Measurements from ENCODE around the gene DPF3. TPM values are rescaled to one million over a fixed set of nuclear protein-coding genes. Genes with fewer than 3 reads are reported as not detected.

DPF3 gene
- polyA plus RNA-seq, 1 donor = 3.5 TPM

- Histone ChIP-seq H3K4me3 (ENCODE audit: low read length) (no peak overlapping the region), H3K27ac (ENCODE audit: low read length) (no peak overlapping the region), H3K9me3 (ENCODE audit: control insufficient read depth, low read depth, low read length) (no peaks in the 10 kb centered on the region), H3K27me3 (ENCODE audit: control insufficient read depth, insufficient read depth, low read length) (peaks cover 9% of the 10 kb centered on the region), H3K36me3 (ENCODE audit: control insufficient read depth, insufficient read depth, low read length) (no peaks in the 10 kb centered on the region), H3K4me1 (ENCODE audit: control insufficient read depth, insufficient read depth, low read length) (no peaks in the 10 kb centered on the region)
- DNase-seq = no peak
- no CpG with 5 or more reads among the region's 4 CpGs for WGBS (ENCODE audit: insufficient coverage, low lambda C conversion rate)
Measured at GRCh38 chr14:72677664-72678063, 216.2 kb downstream of the DPF3 start.

- Histone ChIP-seq H3K9me3 (ENCODE audit: control insufficient read depth, low read depth, low read length) (no peaks in the 10 kb centered on the region), H3K4me3 (ENCODE audit: low read length) (no peak overlapping the region), H3K27ac (ENCODE audit: low read length) (no peak overlapping the region), H3K4me1 (ENCODE audit: control insufficient read depth, insufficient read depth, low read length) (no peaks in the 10 kb centered on the region), H3K27me3 (ENCODE audit: control insufficient read depth, insufficient read depth, low read length) (peaks cover 9% of the 10 kb centered on the region), H3K36me3 (ENCODE audit: control insufficient read depth, insufficient read depth, low read length) (no peaks in the 10 kb centered on the region)
- DNase-seq = no peak
- 100% methylated on average over 1 of the region's 3 CpGs for WGBS (ENCODE audit: insufficient coverage, low lambda C conversion rate)
Measured at GRCh38 chr14:72675126-72675525, 218.8 kb downstream of the DPF3 start.

DNA sequence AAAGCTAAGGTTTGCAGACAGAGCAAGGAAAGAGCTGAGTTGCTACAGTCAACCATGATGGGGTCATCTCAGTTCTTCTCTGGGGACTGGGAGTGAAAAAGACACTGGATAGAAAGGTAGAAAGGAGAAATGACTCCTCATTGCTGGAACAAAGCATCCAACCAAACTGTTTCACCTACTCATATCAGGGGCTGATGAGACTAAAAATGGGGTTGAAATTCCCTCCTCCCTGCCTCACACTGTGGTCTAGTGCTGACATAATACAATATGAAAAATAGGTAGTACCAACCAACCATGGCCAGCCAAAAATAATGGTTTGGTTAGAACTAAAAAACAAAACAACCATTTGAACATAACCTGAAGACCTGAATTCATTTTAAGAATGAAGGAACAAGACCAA lies 220.7 kb downstream of the DPF3 start:
- no peaks in the 10 kb centered on the region for H3K9me3 ChIP-seq (ENCODE audit: control insufficient read depth, low read depth, low read length)
- no peak overlapping the region for H3K27ac ChIP-seq (ENCODE audit: low read length)
- no peak overlapping the region for H3K4me3 ChIP-seq (ENCODE audit: low read length)
- H3K27me3 ChIP-seq (ENCODE audit: control insufficient read depth, insufficient read depth, low read length) = no peaks in the 10 kb centered on the region
- no peak for DNase-seq
- H3K36me3 ChIP-seq (ENCODE audit: control insufficient read depth, insufficient read depth, low read length) = no peaks in the 10 kb centered on the region
- H3K4me1 ChIP-seq (ENCODE audit: control insufficient read depth, insufficient read depth, low read length) = no peaks in the 10 kb centered on the region

- H3K9me3 ChIP-seq (ENCODE audit: control insufficient read depth, low read depth, low read length) = no peaks in the 10 kb centered on the region
- H3K36me3 ChIP-seq (ENCODE audit: control insufficient read depth, insufficient read depth, low read length) = no peaks in the 10 kb centered on the region
- H3K4me1 ChIP-seq (ENCODE audit: control insufficient read depth, insufficient read depth, low read length) = no peaks in the 10 kb centered on the region
- H3K4me3 ChIP-seq (ENCODE audit: low read length) = no peak overlapping the region
- no peak for DNase-seq
- no peak overlapping the region for H3K27ac ChIP-seq (ENCODE audit: low read length)
- H3K27me3 ChIP-seq (ENCODE audit: control insufficient read depth, insufficient read depth, low read length) = no peaks in the 10 kb centered on the region
- WGBS (ENCODE audit: insufficient coverage, low lambda C conversion rate) = no CpG with 5 or more reads among the region's 1 CpG
Measured at GRCh38 chr14:72666610-72667009, 227.3 kb downstream of the DPF3 start.

DNA sequence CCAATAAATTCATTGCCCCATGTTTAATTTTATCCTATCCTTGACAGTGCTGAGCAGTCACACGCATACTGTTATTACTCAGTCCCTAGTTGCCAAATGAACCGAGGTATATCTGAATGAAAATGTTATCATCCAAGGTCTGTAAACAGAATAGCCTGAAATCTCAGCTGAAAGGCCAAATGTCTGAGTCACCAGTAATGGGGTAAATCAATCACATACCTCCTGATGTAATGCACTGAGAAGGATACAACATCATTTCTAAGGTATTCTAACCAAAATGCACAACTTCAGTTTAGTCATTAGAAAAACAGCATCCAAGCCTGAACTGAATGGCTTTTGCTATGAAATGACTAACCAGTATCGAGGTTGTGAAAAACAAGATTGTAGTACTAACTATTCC lies 228.6 kb downstream of the DPF3 start:
- no peaks in the 10 kb centered on the region for H3K36me3 ChIP-seq (ENCODE audit: control insufficient read depth, insufficient read depth, low read length)
- DNase-seq = no peak
- H3K9me3 ChIP-seq (ENCODE audit: control insufficient read depth, low read depth, low read length) = no peaks in the 10 kb centered on the region
- 50% methylated on average over 2 of the region's 3 CpGs for WGBS (ENCODE audit: insufficient coverage, low lambda C conversion rate)
- H3K27ac ChIP-seq (ENCODE audit: low read length) = no peak overlapping the region
- no peaks in the 10 kb centered on the region for H3K27me3 ChIP-seq (ENCODE audit: control insufficient read depth, insufficient read depth, low read length)
- H3K4me1 ChIP-seq (ENCODE audit: control insufficient read depth, insufficient read depth, low read length) = no peaks in the 10 kb centered on the region
- H3K4me3 ChIP-seq (ENCODE audit: low read length) = no peak overlapping the region

DNA sequence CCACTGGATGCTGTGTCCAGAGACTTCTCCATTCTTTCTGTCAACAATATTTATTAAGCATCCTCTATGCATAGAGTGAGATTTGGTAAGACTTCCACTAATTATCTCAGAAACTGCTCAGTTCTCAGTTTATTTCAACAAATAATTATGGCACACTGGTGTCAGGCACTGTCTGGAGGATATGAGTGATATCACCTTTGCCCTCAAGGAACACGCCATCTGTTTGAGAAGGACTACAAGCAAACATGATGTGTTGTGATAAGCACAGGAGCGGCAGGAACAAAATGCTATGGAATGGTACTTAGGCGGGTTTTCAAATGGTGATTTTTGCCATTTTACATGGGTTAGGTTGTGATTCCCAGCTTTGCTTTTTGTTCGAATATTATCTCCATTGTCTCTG lies 229.2 kb downstream of the DPF3 start:
- Histone ChIP-seq H3K4me1 (ENCODE audit: control insufficient read depth, insufficient read depth, low read length) (no peaks in the 10 kb centered on the region), H3K27ac (ENCODE audit: low read length) (no peak overlapping the region), H3K36me3 (ENCODE audit: control insufficient read depth, insufficient read depth, low read length) (no peaks in the 10 kb centered on the region), H3K9me3 (ENCODE audit: control insufficient read depth, low read depth, low read length) (no peaks in the 10 kb centered on the region), H3K27me3 (ENCODE audit: control insufficient read depth, insufficient read depth, low read length) (no peaks in the 10 kb centered on the region), H3K4me3 (ENCODE audit: low read length) (no peak overlapping the region)
- no peak for DNase-seq
- no CpG with 5 or more reads among the region's 4 CpGs for WGBS (ENCODE audit: insufficient coverage, low lambda C conversion rate)

DNA sequence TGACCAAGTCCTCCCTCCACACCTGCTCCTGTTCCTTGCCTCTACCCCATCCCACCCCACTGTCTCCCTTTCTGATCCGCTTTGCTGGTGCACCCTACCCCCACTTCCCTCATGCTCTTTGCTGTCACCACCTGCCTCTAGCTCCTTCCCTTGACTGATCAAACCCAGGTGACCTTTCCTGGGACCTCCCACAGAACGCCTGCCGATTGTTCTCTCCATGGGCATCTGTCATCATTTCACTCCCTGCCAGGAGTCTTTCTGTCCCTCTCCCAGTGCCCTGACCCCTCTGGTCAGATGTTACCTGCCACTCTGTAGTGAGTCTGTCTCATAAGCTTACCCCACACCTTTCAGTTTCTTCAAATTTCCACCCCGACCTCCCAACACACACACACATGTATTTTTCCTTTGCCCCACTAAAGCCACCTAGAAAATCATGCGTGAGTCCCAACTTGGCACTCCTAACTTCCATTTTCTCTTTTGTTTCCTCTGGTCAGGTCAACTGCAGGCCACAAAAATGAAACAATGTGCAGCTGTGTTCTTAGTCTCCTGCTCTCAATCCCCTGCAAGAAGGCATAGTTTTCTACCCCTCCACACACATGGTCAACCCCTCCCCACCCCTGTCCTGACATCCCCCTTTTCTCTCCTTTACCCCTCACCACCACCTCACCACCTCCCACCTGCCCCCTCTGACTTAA lies 229.8 kb downstream of the DPF3 start:
- Histone ChIP-seq H3K27ac (ENCODE audit: low read length) (no peak overlapping the region), H3K36me3 (ENCODE audit: control insufficient read depth, insufficient read depth, low read length) (no peaks in the 10 kb centered on the region), H3K27me3 (ENCODE audit: control insufficient read depth, insufficient read depth, low read length) (no peaks in the 10 kb centered on the region), H3K4me1 (ENCODE audit: control insufficient read depth, insufficient read depth, low read length) (no peaks in the 10 kb centered on the region), H3K9me3 (ENCODE audit: control insufficient read depth, low read depth, low read length) (no peaks in the 10 kb centered on the region), H3K4me3 (ENCODE audit: low read length) (no peak overlapping the region)
- 76% methylated on average over 3 of the region's 5 CpGs for WGBS (ENCODE audit: insufficient coverage, low lambda C conversion rate)
- DNase-seq = no peak

- H3K4me1 ChIP-seq (ENCODE audit: control insufficient read depth, insufficient read depth, low read length) = no peaks in the 10 kb centered on the region
- no peaks in the 10 kb centered on the region for H3K9me3 ChIP-seq (ENCODE audit: control insufficient read depth, low read depth, low read length)
- H3K36me3 ChIP-seq (ENCODE audit: control insufficient read depth, insufficient read depth, low read length) = no peaks in the 10 kb centered on the region
- DNase-seq = no peak
- no peaks in the 10 kb centered on the region for H3K27me3 ChIP-seq (ENCODE audit: control insufficient read depth, insufficient read depth, low read length)
- WGBS (ENCODE audit: insufficient coverage, low lambda C conversion rate) = no CpG with 5 or more reads among the region's 1 CpG
- no peak overlapping the region for H3K27ac ChIP-seq (ENCODE audit: low read length)
- H3K4me3 ChIP-seq (ENCODE audit: low read length) = no peak overlapping the region
Measured at GRCh38 chr14:72663076-72663487, 230.8 kb downstream of the DPF3 start.

GRCh38 chr14:72662214-72662613 lies 231.7 kb downstream of the DPF3 start:
- no peaks in the 10 kb centered on the region for H3K9me3 ChIP-seq (ENCODE audit: control insufficient read depth, low read depth, low read length)
- DNase-seq = no peak
- H3K36me3 ChIP-seq (ENCODE audit: control insufficient read depth, insufficient read depth, low read length) = no peaks in the 10 kb centered on the region
- H3K4me1 ChIP-seq (ENCODE audit: control insufficient read depth, insufficient read depth, low read length) = no peaks in the 10 kb centered on the region
- H3K27me3 ChIP-seq (ENCODE audit: control insufficient read depth, insufficient read depth, low read length) = no peaks in the 10 kb centered on the region
- H3K4me3 ChIP-seq (ENCODE audit: low read length) = no peak overlapping the region
- WGBS (ENCODE audit: insufficient coverage, low lambda C conversion rate) = 86% methylated on average over 2 of the region's 2 CpGs
- no peak overlapping the region for H3K27ac ChIP-seq (ENCODE audit: low read length)

GRCh38 chr14:72657214-72657921 lies 236.5 kb downstream of the DPF3 start:
- no peaks in the 10 kb centered on the region for H3K36me3 ChIP-seq (ENCODE audit: control insufficient read depth, insufficient read depth, low read length)
- H3K4me1 ChIP-seq (ENCODE audit: control insufficient read depth, insufficient read depth, low read length) = no peaks in the 10 kb centered on the region
- no peak overlapping the region for H3K27ac ChIP-seq (ENCODE audit: low read length)
- H3K4me3 ChIP-seq (ENCODE audit: low read length) = no peak overlapping the region
- no peaks in the 10 kb centered on the region for H3K9me3 ChIP-seq (ENCODE audit: control insufficient read depth, low read depth, low read length)
- no CpG with 5 or more reads among the region's 1 CpG for WGBS (ENCODE audit: insufficient coverage, low lambda C conversion rate)
- no peaks in the 10 kb centered on the region for H3K27me3 ChIP-seq (ENCODE audit: control insufficient read depth, insufficient read depth, low read length)
- no peak for DNase-seq

DNA sequence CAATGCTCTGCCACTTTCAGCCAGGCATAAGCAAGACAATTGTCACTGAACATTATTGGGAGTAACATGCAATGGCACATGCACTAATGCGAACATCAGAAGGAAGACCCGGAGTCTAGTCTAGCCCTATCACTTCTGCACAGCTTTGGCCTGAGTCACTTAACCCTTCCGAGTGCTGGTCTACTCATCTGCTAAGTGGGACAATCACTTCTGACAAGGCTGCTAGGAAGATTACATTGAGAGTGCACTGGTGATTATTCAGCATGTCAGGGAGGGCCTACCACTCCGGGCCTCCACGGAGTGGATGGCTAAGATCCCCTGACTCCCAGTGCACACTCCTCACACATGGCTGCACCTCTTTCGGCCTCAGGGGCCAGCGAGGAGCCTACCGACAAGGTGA lies 240.9 kb downstream of the DPF3 start:
- H3K4me3 ChIP-seq (ENCODE audit: low read length) = no peak overlapping the region
- H3K27me3 ChIP-seq (ENCODE audit: control insufficient read depth, insufficient read depth, low read length) = peaks cover 3% of the 10 kb centered on the region
- H3K27ac ChIP-seq (ENCODE audit: low read length) = no peak overlapping the region
- WGBS (ENCODE audit: insufficient coverage, low lambda C conversion rate) = no CpG with 5 or more reads among the region's 8 CpGs
- no peaks in the 10 kb centered on the region for H3K36me3 ChIP-seq (ENCODE audit: control insufficient read depth, insufficient read depth, low read length)
- no peaks in the 10 kb centered on the region for H3K4me1 ChIP-seq (ENCODE audit: control insufficient read depth, insufficient read depth, low read length)
- H3K9me3 ChIP-seq (ENCODE audit: control insufficient read depth, low read depth, low read length) = no peaks in the 10 kb centered on the region
- DNase-seq = no peak
